ENCODE measurements around the gene ASPSCR1.

Gene ASPSCR1

DNA sequence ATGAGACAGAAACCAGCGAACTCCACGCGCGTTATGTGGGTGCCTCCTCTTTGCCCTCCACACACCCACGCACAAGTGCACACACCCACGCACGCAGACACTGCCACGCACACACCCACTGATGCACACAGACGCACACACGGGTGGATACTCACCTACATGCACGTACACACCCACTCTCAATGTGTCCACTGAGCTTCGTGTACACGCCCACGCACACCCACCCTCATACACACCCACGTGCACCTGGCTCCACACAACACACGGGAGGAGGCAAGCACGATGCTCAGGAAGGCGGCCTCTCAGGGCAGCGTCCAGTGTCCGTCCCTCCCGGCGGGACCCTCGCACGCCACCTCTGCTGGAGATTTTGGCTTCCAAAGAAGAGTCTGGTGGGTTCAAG, 70.0 kb downstream of the ASPSCR1 start:
- no peak for FAIRE-seq

DNA sequence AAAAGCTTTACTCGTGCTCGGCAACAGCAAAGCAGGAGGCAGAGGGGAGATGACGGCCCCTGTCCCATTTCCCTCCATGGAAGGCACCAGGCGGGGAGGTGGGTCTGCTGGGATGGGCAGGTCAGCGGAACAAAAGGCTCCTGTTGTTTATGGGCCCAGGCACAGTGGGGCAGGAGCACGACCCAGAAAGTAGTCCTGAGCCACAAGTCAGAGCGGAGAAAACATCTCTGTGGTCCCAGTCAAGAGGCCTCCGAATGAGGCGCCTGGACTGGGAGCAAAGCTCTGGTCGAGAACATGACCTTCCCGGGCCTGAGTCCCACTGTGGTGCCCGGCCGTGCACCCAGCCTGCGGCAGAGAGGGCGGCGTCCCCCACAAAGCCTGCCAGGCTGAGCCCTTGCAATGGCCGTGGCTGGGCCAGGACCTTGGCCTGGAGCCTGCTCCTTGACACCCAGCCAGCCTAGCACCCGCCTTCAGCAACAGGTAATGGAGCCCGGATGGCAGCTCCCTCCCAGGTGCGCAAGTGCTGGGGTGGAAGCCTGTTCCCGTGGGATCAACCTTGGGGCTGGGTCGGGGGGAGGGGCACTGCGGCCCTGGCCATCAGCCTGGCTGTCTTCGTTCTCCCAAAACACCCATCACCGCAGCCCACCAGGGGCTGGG, 70.6 kb downstream of the ASPSCR1 start:
- no peak for FAIRE-seq

DNA sequence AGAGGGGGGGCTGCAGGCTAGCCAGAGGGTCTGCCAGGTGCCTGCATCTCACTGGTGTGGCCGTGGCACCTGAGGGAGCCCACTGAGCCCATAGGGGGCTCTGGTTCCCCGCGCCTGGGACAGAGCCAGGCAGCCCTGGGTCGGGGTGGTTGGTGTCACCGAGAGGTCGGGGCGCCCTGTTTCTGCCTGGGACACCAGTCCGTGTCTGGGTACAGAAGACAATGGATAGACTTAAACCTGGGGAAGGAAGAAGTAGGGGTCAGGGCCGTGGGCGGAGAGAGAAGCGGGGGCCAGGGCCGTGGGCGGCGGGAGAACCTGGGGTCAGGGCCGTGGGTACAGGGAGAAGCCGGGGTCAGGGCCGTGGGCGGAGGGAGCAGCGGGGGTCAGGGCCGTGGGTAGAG, 71.1 kb downstream of the ASPSCR1 start:
- no peak for FAIRE-seq

DNA sequence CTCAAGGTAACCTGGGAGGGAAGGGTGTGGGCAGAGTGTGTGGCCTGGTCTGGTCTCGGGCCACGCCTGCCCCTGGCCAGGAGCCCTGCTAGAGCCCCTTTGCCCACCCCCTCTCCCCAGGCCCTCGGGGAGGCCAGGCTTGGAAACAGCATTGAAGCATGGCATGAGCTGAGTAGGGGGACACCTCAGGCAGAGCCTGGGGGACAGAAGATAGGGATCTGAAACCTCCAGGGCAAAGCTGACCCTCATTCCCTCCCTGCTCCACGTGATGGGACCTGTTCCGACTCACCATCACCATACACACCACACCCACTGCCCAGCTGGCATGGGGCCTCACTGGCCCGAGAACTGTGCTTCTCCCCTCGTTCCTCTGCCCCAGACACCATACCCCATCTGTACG, 71.7 kb downstream of the ASPSCR1 start:
- no peak for FAIRE-seq

DNA sequence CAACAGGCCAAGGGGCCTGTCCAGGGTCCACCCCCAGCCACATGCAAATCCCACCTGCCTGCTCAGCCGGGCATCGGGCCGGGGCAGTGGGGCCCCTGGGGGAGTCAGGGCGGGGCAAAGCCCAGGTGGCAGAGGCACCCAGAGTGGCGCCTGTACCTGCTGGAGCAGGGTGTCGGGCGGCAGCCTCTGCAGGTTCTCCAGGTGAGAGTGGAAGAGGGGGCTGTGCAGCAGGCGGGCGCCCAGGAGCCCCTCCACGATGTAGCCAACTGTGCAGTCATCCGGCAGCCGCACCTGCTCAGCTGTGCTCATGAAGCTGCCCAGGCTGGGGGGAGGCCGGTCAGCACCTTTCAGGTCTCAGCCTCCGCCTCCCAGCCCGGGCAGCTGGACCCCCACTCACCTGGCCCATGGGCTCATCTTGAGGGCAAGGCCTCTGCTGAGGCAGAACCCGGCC, 72.1 kb downstream of the ASPSCR1 start:
- no peak for FAIRE-seq

DNA sequence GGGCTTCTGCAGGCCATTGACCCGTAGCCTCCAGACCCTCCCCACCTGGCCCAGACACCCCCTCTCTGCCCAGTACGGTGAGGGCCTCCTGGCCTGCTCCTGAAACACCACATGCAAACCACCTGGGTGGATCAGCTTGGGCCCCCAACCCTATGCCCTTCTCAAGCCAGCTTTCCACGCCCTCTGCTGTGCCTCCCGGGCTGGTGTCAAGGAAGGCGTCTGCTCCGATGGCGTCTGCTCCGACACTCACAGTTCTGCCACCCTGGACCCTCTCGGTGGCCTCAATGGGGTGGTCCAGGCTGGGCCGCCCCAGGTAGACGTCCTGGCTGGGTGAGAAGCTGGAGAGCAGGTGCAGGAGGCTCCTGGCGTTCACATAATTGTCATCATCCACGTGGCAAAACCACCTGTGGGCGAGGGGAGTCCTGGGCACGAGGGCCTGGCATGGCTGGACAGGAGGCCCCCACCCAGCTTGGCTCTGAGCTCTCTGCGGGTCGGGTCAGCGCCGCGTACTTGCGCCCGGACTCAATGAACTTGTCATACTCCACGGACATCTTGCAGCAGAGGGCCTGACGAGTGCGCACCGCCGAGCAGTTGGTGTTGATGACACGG, 72.8 kb downstream of the ASPSCR1 start:
- no peak for FAIRE-seq

DNA sequence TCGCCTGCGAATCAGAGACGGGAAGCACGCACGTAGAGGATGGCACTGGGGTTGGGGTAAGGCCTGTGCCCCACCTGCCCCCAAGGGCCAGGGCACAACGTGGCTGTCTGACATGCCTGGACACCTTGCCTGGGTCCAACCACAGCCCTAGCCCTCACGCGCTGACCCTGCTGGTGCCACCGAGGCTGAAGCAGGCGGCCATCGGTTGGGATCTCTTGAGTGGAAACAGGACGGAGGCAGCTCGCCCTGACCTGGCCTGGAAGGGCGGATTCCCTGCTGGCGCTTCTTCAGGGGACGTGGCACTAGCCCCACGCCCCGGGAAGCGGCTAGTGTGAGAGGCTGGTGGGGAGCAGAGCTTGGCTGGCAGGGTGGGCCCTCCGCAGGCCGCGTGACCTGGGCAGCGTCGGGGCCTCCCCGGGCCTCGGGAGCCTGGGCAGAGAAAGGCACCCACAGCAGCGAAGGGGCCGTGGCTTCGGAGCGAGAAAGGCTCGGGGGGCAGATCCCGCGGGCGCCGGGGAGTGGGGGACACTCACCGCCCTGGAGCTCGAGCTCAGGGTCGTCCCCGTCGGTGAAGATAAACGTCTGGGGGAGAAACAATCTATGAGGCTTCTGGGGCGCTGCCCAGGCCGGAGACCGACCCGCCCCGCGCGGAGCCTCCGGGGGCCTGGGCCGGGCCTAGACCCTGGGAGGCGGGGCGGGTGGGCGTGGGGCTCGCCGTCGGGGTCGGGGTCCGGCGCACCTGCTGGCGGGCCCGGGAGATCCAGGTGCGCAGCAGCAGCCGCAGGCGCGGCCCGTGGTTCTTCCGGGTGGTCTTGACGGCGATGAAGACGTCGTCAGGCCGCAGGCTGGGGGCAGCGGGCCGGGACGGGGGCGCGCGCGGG, 73.6 kb downstream of the ASPSCR1 start:
- no peak for FAIRE-seq

DNA sequence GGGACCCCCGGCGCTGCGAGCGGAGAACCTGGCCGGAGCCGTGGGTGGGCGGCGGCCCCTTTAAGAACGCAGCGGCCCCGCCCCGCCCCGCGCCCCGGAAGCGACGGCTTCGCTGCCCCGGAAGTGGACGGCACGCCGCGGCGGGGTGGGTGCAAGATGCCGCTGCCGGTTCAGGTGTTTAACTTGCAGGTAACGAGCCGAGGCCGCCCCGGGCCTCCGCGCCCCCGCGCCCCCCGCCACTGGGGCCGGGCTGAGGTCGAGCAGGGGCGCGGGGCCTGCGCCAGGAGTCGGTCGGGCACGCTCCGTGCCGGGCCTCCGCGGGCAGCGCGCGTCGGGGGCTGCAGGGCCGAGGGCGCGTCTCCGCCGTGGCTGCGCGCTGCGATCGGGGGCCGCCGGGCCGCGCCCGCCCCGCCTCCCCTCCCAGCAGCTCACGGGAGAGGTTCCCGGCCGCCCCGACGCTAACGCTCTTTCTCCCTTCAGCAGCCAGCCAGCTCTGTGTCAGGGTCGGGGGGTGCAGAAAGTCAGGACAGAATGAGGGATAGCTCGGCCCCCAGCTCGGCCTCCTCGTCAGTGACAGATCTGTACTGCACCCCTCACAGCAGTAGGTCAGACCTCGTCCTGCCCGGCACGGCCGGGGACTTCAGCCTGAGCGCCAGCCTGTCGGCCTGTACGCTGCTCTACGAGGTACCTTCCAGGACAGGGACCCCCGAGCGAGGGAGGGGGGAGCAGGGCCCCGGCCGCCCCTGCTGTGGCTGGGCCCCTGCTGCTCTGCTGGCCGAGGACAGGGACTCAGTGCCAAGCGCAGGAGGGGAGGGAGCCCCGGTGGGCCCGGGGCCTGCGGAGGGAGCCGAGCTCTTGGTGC, 74.6 kb downstream of the ASPSCR1 start, which contains the start of the genes GPS1 and RFNG:
Gene GPS1, plus strand, starts transcription at position 123 of the 862 bp plus-strand sequence. Its CDS starts 34 bp downstream, at position 157.
Gene RFNG, minus strand, starts transcription at position 36 of the 862 bp plus-strand sequence. CDS start 45 bp downstream, outside the sequence.
- FAIRE-seq = no peak

DNA sequence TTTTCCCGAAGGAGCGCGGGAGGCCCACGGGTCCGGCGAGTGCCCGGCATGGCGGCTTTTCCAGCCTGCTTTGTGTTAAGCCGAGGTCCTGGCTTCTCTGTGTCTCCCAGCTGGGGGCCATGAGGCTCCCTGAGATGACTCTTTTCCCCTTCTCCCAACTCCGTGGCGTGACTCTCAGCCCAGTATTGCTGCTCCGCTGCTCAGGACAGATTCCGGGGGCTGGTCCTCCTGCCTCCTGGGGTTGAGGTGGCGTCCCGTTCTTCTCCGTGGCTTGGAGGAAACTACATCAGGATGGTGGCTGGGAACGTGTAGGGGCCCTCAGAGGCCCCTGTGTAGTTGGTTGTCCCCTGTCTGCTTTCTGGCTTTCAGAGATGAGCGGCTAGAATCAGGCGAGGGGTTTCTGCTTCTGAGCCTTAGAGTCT, 75.2 kb downstream of the ASPSCR1 start:
- FAIRE-seq = no peak

DNA sequence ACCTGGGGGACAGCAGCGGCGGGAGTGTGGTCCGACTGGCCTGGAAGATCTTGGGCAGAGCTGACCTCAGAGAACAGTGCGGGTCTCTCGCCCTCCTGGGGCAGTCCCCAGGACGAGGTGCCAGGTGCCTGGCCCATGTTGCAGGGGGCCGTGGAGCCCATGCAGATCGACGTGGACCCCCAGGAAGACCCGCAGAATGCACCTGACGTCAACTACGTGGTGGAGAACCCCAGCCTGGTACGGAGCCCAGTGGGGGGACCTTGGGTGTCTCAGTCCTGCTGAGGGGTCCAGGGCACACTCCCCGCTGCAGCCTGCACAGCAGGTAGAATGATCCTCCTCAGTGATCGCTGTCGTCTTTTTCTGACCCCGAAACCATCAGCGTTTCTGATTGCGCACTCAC, 75.7 kb downstream of the ASPSCR1 start:
- no peak for FAIRE-seq

DNA sequence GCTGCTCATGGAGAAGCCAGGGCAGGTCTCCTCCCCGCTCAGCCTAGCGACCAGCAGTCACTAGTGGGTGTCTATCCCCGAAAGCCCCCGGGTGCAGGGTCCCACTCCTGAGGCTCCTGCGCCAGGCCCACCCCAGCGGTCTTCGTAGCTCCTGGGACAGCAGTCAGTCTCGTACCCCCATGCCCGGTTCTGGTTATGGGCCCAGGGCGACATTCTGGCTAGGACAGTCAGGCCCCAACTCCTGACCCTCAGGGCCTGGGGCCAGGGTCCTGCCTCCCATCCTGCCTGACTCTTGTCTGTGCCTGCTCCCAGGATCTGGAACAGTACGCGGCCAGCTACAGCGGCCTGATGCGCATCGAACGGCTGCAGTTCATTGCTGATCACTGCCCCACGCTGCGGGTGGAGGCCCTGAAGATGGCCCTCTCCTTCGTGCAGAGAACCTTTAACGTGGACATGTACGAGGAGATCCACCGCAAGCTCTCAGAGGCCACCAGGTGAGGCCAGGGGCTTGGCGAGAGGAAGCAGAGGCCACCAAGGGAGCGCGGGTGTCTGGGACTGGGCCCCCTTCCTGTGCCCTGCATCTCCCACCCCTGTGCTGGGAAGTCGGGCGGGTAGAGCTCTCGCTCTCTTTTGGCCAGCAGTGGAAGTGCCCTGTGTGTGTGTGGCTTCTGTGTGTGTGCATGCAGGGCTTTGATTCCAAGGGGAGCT, 76.3 kb downstream of the ASPSCR1 start:
- no peak for FAIRE-seq

DNA sequence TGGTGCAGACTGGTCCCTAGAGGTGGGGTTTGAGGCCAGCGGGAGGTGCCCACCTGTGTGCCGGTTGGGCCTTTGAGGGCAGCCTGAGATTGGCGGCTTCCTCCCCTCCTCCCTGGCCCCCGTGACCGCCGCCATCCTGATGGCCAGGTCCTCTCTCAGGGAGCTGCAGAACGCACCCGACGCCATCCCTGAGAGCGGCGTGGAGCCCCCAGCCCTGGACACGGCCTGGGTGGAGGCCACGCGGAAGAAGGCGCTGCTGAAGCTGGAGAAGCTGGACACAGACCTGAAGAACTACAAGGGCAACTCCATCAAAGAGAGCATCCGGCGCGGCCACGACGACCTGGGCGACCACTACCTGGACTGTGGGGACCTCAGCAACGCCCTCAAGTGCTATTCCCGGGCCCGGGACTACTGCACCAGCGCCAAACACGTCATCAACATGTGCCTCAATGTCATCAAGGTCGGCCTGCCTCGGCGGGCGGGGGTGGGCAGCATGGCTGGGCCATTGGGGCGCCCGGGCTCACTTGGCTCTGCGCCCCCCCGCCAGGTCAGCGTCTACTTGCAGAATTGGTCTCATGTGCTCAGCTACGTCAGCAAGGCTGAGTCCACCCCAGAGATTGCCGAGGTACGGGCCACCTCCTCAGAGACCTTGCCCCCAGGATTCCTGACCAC, 77.1 kb downstream of the ASPSCR1 start:
- no peak for FAIRE-seq

DNA sequence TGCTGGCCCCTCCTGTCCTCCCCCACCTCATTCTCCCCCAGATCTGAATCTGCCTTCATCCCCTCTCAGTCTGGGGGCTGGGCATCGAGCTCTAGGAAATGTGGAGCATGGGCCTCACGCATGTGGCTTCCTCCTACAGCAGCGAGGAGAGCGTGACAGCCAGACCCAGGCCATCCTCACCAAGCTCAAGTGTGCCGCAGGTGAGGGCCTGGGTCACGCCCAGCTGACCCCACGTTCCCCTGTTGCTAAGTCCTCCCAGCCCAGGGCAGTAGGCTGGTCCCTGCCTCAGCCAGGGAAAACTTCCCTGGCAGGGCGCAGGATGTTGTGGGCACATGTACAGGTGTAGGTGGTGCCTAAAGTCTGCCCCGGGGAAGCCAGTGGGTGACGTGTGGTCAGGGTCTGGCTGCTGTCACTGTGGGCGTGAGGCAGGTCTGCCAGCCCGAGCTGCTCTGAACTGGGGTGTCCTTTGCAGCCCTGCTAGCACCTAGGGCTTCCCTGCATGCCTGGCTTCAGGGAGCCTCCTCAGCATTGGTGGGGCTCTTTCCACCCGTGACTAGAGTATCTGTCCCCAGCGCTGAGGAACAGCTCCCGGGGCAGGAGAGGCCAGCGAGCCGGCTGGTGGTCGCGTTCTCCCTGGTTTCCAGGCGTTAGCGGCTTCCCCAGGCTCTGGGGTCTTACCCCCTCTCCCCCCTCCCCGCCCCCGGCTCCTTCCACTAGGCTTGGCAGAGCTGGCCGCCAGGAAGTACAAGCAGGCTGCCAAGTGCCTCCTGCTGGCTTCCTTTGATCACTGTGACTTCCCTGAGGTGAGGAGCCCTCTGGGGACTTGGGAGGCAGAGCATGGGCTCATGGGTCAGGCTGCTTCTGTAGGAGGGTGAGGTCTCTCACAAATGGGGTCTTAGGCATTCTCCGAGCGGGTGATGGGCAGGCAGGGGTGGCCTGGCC, 77.9 kb downstream of the ASPSCR1 start:
- FAIRE-seq = no peak

DNA sequence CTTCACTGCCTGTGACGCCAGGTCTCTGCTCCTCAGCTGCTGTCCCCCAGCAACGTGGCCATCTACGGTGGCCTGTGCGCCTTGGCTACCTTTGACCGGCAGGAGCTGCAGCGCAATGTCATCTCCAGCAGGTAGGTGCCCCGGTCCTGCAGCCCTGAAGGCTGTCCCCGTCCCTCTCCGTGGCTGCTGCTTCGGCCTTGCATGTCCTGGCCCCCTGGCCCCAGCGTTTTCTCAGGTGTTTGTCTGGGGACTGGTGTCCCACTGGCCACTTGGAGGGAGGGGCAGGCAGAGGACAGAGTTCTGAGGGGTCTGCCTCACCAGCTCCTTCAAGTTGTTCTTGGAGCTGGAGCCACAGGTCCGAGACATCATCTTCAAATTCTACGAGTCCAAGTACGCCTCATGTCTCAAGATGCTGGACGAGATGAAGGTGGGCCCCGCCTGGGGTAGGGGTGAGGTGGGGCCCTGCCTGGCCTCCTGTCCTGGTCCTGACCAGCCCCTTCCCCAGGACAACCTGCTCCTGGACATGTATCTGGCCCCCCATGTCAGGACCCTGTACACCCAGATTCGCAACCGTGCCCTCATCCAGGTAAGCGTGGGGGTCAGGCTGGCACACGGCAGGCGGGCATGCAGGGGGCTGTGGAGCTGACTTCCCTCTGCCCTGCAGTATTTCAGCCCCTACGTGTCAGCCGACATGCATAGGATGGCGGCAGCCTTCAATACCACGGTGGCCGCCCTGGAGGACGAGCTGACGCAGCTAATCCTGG, 78.7 kb downstream of the ASPSCR1 start:
- FAIRE-seq = no peak

DNA sequence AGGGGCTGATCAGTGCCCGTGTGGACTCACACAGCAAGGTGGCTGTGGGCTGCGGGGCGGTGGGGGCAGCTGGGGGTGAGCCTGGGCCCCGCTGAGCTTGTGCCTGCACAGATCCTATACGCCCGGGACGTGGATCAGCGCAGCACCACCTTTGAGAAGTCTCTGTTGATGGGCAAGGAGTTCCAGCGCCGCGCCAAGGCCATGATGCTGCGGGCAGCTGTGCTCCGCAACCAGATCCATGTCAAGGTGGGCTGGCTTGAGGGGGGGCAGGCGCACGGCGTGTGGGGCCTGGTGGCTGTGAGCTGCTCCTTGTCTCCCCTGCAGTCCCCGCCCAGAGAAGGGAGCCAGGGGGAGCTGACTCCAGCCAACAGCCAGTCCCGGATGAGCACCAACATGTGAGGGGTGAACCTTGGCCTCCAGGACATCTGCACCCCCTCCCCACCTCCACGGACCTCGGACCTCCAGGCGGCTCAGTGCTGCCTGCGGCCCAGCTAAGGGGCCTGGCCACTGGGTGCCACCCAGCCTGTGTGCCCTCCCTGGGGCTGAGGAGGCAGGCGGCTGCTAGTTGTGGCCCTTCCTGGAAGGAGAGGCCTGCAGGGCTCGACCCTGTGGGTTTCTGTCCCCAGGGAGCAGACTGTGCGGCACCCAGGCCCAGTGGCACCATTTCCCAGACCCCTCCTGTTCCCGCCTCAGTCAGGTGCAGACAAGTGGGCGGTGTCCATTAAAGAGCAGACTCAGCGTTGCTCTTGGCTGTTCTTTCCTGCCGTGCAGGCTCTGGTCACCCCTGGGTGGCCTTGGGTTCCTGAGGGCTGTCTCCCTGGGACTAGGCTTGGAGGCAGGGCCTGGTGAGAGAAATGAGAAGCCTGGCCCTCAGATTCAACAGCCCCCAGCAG, 79.5 kb downstream of the ASPSCR1 start:
- no peak for FAIRE-seq

DNA sequence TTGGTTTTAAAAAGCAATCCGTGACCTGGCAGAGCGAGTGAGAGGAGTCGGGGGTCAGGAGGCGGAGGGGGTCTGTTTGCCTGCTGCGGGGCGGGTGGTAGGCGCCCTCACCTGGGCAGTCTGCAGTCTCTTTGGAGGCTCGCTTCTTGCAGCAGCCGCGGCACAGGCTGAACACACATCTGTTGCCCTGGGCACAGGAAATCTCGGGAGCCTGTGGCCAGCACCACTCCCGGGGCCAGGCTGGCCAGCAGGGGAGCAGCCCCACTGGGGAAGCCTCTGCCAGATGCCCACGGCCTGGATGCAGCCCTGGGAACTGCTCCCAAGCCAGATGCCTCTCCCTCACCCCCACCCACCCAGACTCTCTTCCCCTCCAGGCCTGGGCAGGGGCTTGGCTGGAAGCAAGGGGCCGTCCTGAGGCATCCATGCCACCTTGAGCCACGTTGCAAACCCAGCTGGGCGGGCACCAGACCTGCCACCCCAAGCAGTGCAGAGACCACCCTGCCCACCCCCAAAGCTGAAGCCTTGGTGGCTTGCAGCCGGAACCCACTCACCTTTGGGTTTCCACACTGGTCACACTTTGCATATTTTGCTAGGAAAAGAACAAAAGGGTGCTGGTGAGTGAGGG, 80.9 kb downstream of the ASPSCR1 start:
- no peak for FAIRE-seq

DNA sequence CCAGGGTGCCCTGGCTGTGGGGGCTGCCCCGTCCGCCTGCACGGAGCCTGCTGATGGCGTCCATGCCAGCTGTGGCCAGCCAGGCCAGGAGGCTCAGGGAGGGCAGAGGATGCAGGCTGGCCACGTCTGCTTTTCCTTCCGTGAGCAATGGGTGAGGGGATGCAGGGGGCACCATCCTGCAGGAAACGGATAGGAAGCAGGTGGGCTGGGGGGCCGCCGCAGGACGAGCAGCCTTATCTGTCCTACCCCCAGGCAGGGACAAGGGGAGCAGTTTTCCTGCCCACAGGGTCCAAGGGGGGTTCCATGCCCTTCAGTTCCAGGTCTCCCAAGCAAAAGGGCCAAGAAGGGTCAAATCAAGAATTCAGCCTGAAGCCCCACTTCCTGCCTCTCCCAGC, 81.4 kb downstream of the ASPSCR1 start:
- no peak for FAIRE-seq
